Neuronal stem cell (in vitro differentiated cells): ENCODE data around the gene RNF144A.
A peak's percentile ranks its signal among the peaks of the same experiment; 100 is the strongest.

Experiments used
- DNase-seq: peaks from one replicate; pipeline ENCODE4 v3.0.0-alpha.2; 2013; ENCODE audit warnings: low spot score
- H2AFZ ChIP-seq: one replicate; pipeline ENCODE4 v1.6.1; 2013; ENCODE audit warnings: mild to moderate bottlenecking, low read length, inconsistent platforms
- H2AK5ac ChIP-seq: 2 replicates; pipeline ENCODE4 v1.6.1; 2013; ENCODE audit warnings: low read depth, mild to moderate bottlenecking, inconsistent platforms, low read length, moderate library complexity, mixed read lengths
- H2BK120ac ChIP-seq: 2 replicates; pipeline ENCODE4 v1.6.1; 2013; ENCODE audit warnings: low read depth, mild to moderate bottlenecking, inconsistent platforms, low read length, moderate library complexity, mixed read lengths
- H2BK12ac ChIP-seq: one replicate; pipeline ENCODE4 v1.6.1; 2013; ENCODE audit warnings: low read length, inconsistent platforms
- H2BK15ac ChIP-seq: 2 replicates; pipeline ENCODE4 v1.6.1; 2013; ENCODE audit warnings: mild to moderate bottlenecking, low read length, inconsistent platforms, mixed read lengths
- H2BK5ac ChIP-seq: one replicate; pipeline ENCODE4 v1.6.1; 2013; ENCODE audit warnings: inconsistent platforms, mild to moderate bottlenecking, low read length, moderate library complexity
- H3K14ac ChIP-seq: one replicate; pipeline ENCODE4 v1.6.1; 2013; ENCODE audit warnings: low read length, inconsistent platforms
- H3K18ac ChIP-seq: 2 replicates; pipeline ENCODE4 v1.6.1; 2013; ENCODE audit warnings: low read length, inconsistent platforms
- H3K23ac ChIP-seq: 2 replicates; pipeline ENCODE4 v1.6.1; 2013; ENCODE audit warnings: low read depth, mild to moderate bottlenecking, mixed read lengths, low read length, inconsistent platforms; ENCODE audit not compliant: poor library complexity
- H3K27ac ChIP-seq: replicated peaks from 3 replicates; pipeline ENCODE4 v1.5.1; 2013; ENCODE audit warnings: low read length, inconsistent platforms
- H3K27me3 ChIP-seq, 3 experiments: 2 replicates each; pipeline ENCODE4 v1.6.1; 2013; ENCODE audit warnings: low read length in 3 of 3, mild to moderate bottlenecking in 2 of 3, inconsistent platforms in 1 of 3, low read depth in 1 of 3, mixed read lengths in 1 of 3, moderate library complexity in 1 of 3; ENCODE audit not compliant: control insufficient read depth in 3 of 3, insufficient read depth in 3 of 3
- H3K36me3 ChIP-seq, 2 donors: replicated peaks in 1 of 2; 2 replicates each; pipeline ENCODE4 v1.6.1; 2013; ENCODE audit warnings: low read length in 2 of 2; ENCODE audit not compliant: control insufficient read depth in 2 of 2, insufficient read depth in 2 of 2
- H3K4ac ChIP-seq: 2 replicates; pipeline ENCODE4 v1.6.1; 2013; ENCODE audit warnings: inconsistent platforms, mild to moderate bottlenecking, low read length, moderate library complexity
- H3K4me1 ChIP-seq, 2 donors: 1 replicate in 1 of 2; 2 replicates in 1 of 2; pipeline ENCODE4 v1.6.1; 2013; ENCODE audit warnings: low read length in 2 of 2, low read depth in 1 of 2; ENCODE audit not compliant: control insufficient read depth in 2 of 2, insufficient read depth in 1 of 2
- H3K4me2 ChIP-seq: one replicate; pipeline ENCODE4 v1.6.1; 2013; ENCODE audit warnings: mild to moderate bottlenecking, low read length, inconsistent platforms; ENCODE audit not compliant: insufficient read depth, poor library complexity, severe bottlenecking
- H3K4me3 ChIP-seq, 2 donors: 2 replicates each; pipeline ENCODE4 v1.5.1; 2013; ENCODE audit warnings: low read length in 2 of 2, mild to moderate bottlenecking in 2 of 2, inconsistent platforms in 1 of 2, moderate library complexity in 1 of 2
- H3K79me1 ChIP-seq: one replicate; pipeline ENCODE4 v1.6.1; 2013; ENCODE audit warnings: low read depth, mild to moderate bottlenecking, inconsistent platforms, low read length, moderate library complexity
- H3K9ac ChIP-seq: one replicate; pipeline ENCODE4 v1.6.1; 2013; ENCODE audit warnings: mild to moderate bottlenecking, low read depth, low read length, inconsistent platforms; ENCODE audit not compliant: poor library complexity
- H3K9me3 ChIP-seq, 2 donors: replicated peaks in 1 of 2; 2 replicates each; pipeline versions ENCODE3 to v1.6.1; 2013; ENCODE audit warnings: low read length in 2 of 2, mild to moderate bottlenecking in 2 of 2, inconsistent platforms in 1 of 2, low read depth in 1 of 2, mixed read lengths in 1 of 2, moderate library complexity in 1 of 2; ENCODE audit not compliant: control insufficient read depth in 2 of 2, insufficient read depth in 1 of 2
- H4K8ac ChIP-seq: one replicate; pipeline ENCODE4 v1.6.1; 2013; ENCODE audit warnings: low read depth, mild to moderate bottlenecking, inconsistent platforms, low read length, moderate library complexity
- H4K91ac ChIP-seq: one replicate; pipeline ENCODE4 v1.6.1; 2013; ENCODE audit warnings: low read length, low read depth, mild to moderate bottlenecking, inconsistent platforms; ENCODE audit not compliant: poor library complexity
- whole genome bisulfite sequencing, 2 donors: extraction: QIAGEN DNeasy Blood & Tissue Kit; methylation state at CpG; one replicate each; pipeline ENCODE4 v1.1.7; 2013; ENCODE audit warnings: missing lambda C conversion rate in 2 of 2, mixed read lengths in 1 of 2; ENCODE audit not compliant: insufficient read length in 2 of 2, insufficient replicate concordance in 1 of 2; ENCODE audit errors: extremely low coverage in 2 of 2; 5-methylcytosine and 5-hydroxymethylcytosine counted together

The RNF144A gene

GRCh38 chr2:7004636-7005035 is 87.4 kb downstream of the RNF144A start:
- H3K4me2 ChIP-seq, result no peak overlapping the region
- H3K18ac ChIP-seq, result no peak overlapping the region
- H3K14ac ChIP-seq, result no peak overlapping the region
- H3K4ac ChIP-seq, result no peak overlapping the region
- H3K9ac ChIP-seq, result no peak overlapping the region
- H2BK120ac ChIP-seq, result no peak overlapping the region
- no peak overlapping the region for H3K23ac ChIP-seq
- H4K8ac ChIP-seq, result no peak overlapping the region
- H2BK15ac ChIP-seq, result no peak overlapping the region
- no peaks in the 10 kb centered on the region for H3K79me1 ChIP-seq
- no CpG with 5 or more reads among the region's 4 CpGs for WGBS, 2 donors
- peaks cover 5 to 55% of the 10 kb centered on the region in 2 donors for H3K36me3 ChIP-seq
- no peak overlapping the region for H4K91ac ChIP-seq
- H3K4me1 ChIP-seq, result peaks cover 0 to 3% of the 10 kb centered on the region in 2 donors
- no peak overlapping the region for H2BK5ac ChIP-seq
- no peak overlapping the region for H3K4me3 ChIP-seq
- H2BK12ac ChIP-seq, result no peak overlapping the region
- no peak overlapping the region for H2AK5ac ChIP-seq
- no peak for DNase-seq
- peaks cover 0 to 6% of the 10 kb centered on the region in 2 donors for H3K9me3 ChIP-seq
- H3K27me3 ChIP-seq, result no peaks in the 10 kb centered on the region
- H2AFZ ChIP-seq, result no peak overlapping the region
- H3K27ac ChIP-seq, result no peak overlapping the region

- Histone ChIP-seq H2BK120ac (no peak overlapping the region), H2AK5ac (no peak overlapping the region), H2AFZ (no peak overlapping the region), H2BK5ac (no peak overlapping the region), H4K91ac (no peak overlapping the region), H3K9me3 (peaks cover 0 to 8% of the 10 kb centered on the region in 2 donors), H3K27ac (no peak overlapping the region), H3K4me2 (no peak overlapping the region), H3K4me3 (no peak overlapping the region), H3K36me3 (peaks cover 2 to 52% of the 10 kb centered on the region in 2 donors), H3K27me3 (no peaks in the 10 kb centered on the region), H2BK15ac (no peak overlapping the region), H3K9ac (no peak overlapping the region), H4K8ac (no peak overlapping the region), H3K4me1 (peaks cover 5 to 6% of the 10 kb centered on the region in 2 donors), H3K79me1 (no peaks in the 10 kb centered on the region), H3K14ac (no peak overlapping the region), H3K4ac (no peak overlapping the region), H2BK12ac (no peak overlapping the region), H3K18ac (peak overlapping the region; percentile 54), H3K23ac (no peak overlapping the region)
- WGBS, 2 donors, result no CpG with 5 or more reads among the region's 9 CpGs
- no peak for DNase-seq
These were observed 90.3 kb downstream of the RNF144A start for GRCh38 chr2:7007488-7007845.

- H3K23ac ChIP-seq, result peak overlapping the region; percentile 52
- peak overlapping the region; percentile 43 for H2AK5ac ChIP-seq
- no peak overlapping the region for H3K4me2 ChIP-seq
- no peak overlapping the region for H2BK15ac ChIP-seq
- H3K79me1 ChIP-seq, result no peaks in the 10 kb centered on the region
- H3K4me3 ChIP-seq, result peak overlapping the region in 1 of 2 donors; percentile 7
- no peak for DNase-seq
- H2BK12ac ChIP-seq, result peak overlapping the region; percentile 49
- H3K14ac ChIP-seq, result no peak overlapping the region
- H3K9ac ChIP-seq, result peak overlapping the region; percentile 56
- no peak overlapping the region for H4K91ac ChIP-seq
- H2BK120ac ChIP-seq, result no peak overlapping the region
- peak overlapping the region; percentile 55 for H4K8ac ChIP-seq
- peaks cover 0 to 8% of the 10 kb centered on the region in 2 donors for H3K9me3 ChIP-seq
- H2BK5ac ChIP-seq, result no peak overlapping the region
- H3K36me3 ChIP-seq, result peaks cover 2 to 48% of the 10 kb centered on the region in 2 donors
- no peak overlapping the region for H2AFZ ChIP-seq
- peak overlapping the region; percentile 8 for H3K4ac ChIP-seq
- H3K27ac ChIP-seq, result no peak overlapping the region
- WGBS, 2 donors, result no CpG with 5 or more reads among the region's 24 CpGs
- peaks cover 5 to 6% of the 10 kb centered on the region in 2 donors for H3K4me1 ChIP-seq
- H3K27me3 ChIP-seq, result no peaks in the 10 kb centered on the region
- H3K18ac ChIP-seq, result peak overlapping the region; percentile 72
These were observed 90.9 kb downstream of the RNF144A start for GRCh38 chr2:7007846-7008741.

GRCh38 chr2:7009207-7009911 is 92.1 kb downstream of the RNF144A start:
- H2AFZ ChIP-seq, result no peak overlapping the region
- no peak overlapping the region for H4K91ac ChIP-seq
- H3K4ac ChIP-seq, result no peak overlapping the region
- H3K79me1 ChIP-seq, result no peaks in the 10 kb centered on the region
- no peak overlapping the region for H2BK5ac ChIP-seq
- H2AK5ac ChIP-seq, result no peak overlapping the region
- no peak overlapping the region for H3K27ac ChIP-seq
- no peak overlapping the region for H2BK15ac ChIP-seq
- H4K8ac ChIP-seq, result no peak overlapping the region
- H3K18ac ChIP-seq, result peak overlapping the region; percentile 59
- H3K27me3 ChIP-seq, result no peaks in the 10 kb centered on the region
- peaks cover 5 to 6% of the 10 kb centered on the region in 2 donors for H3K4me1 ChIP-seq
- H3K36me3 ChIP-seq, result peaks cover 2 to 37% of the 10 kb centered on the region in 2 donors
- H3K14ac ChIP-seq, result no peak overlapping the region
- no peak overlapping the region for H3K23ac ChIP-seq
- no peak overlapping the region for H3K4me2 ChIP-seq
- DNase-seq, result no peak
- no peak overlapping the region for H2BK120ac ChIP-seq
- no CpG with 5 or more reads among the region's 11 CpGs for WGBS, 2 donors
- H3K9me3 ChIP-seq, result peaks cover 0 to 8% of the 10 kb centered on the region in 2 donors
- no peak overlapping the region for H3K9ac ChIP-seq
- no peak overlapping the region for H3K4me3 ChIP-seq
- H2BK12ac ChIP-seq, result no peak overlapping the region
